K562 (cell line): ENCODE data around the gene CSMD2. TPM values are rescaled to one million over a fixed set of nuclear protein-coding genes. Genes with fewer than 3 reads are reported as not detected.
A peak's percentile ranks its signal among the peaks of the same experiment; 100 is the strongest.

ENCODE experiments used
- ATF1 ChIP-seq, 2 experiments: fragments of 450-650 bp in 1 of 2; IDR thresholded peaks; 2 replicates each; pipeline ENCODE4 v1.6.1; 2016; ENCODE audit warnings: missing compliant biosample characterization in 1 of 2, missing genetic modification characterization in 1 of 2
- HMG20B ChIP-seq: fragments of 250-450 bp; sonication (Bioruptor Pico); IDR thresholded peaks from 2 replicates; pipeline ENCODE4 v1.5.0; 2021; ENCODE audit warnings: mild to moderate bottlenecking
- L3MBTL2 ChIP-seq: fragments of 450-650 bp; IDR thresholded peaks from 2 replicates; pipeline ENCODE4 v1.6.1; 2016; ENCODE audit warnings: mild to moderate bottlenecking, moderate library complexity
- MEF2A ChIP-seq: IDR thresholded peaks from 2 replicates; pipeline ENCODE4 v1.6.1; 2011; ENCODE audit warnings: low read depth, mild to moderate bottlenecking, low read length, moderate library complexity; ENCODE audit not compliant: control insufficient read depth
- MTA3 ChIP-seq: fragments of 450-650 bp; formaldehyde crosslinking; IDR thresholded peaks from 2 replicates; pipeline ENCODE4 v1.6.1; 2017; ENCODE audit warnings: mild to moderate bottlenecking, borderline replicate concordance
- MYBL2 ChIP-seq, 2 experiments: fragments of 450-650 bp in 1 of 2; sonication (generic) in 1 of 2; formaldehyde crosslinking in 1 of 2; IDR thresholded peaks; 2 replicates each; pipeline versions ENCODE4 v1.6.1 to v1.8.1; 2017 to 2022; ENCODE audit warnings: borderline replicate concordance in 1 of 2, inconsistent platforms in 1 of 2, low read depth in 1 of 2, mild to moderate bottlenecking in 1 of 2, missing genetic modification reagents in 1 of 2, moderate library complexity in 1 of 2
- NCOA2 ChIP-seq, 2 experiments: fragments of 450-650 bp; IDR thresholded peaks; 2 replicates each; pipeline ENCODE4 v1.6.1; 2018; ENCODE audit warnings: mild to moderate bottlenecking in 2 of 2, moderate library complexity in 1 of 2; ENCODE audit not compliant: partially characterized antibody in 2 of 2
- PHF20 ChIP-seq: fragments of 450-650 bp; IDR thresholded peaks from 2 replicates; pipeline ENCODE4 v1.6.1; 2018; ENCODE audit not compliant: partially characterized antibody
- POLR2AphosphoS5 ChIP-seq: IDR thresholded peaks from 2 replicates; pipeline ENCODE4 v1.6.1; 2011; ENCODE audit warnings: mild to moderate bottlenecking, low read depth, low read length, moderate library complexity; ENCODE audit not compliant: control insufficient read depth, insufficient read depth
- POLR2G ChIP-seq: fragments of 200-400 bp; formaldehyde crosslinking; IDR thresholded peaks from 2 replicates; pipeline ENCODE4 v1.6.1; 2017; ENCODE audit warnings: low read depth, mild to moderate bottlenecking, antibody characterized with exemption, low read length, moderate library complexity
- SIX5 ChIP-seq, 2 experiments: IDR thresholded peaks; 2 replicates each; pipeline ENCODE4 v1.6.1; 2011; ENCODE audit warnings: low read length in 2 of 2, borderline replicate concordance in 1 of 2, low read depth in 1 of 2, mild to moderate bottlenecking in 1 of 2, moderate library complexity in 1 of 2; ENCODE audit not compliant: insufficient read depth in 1 of 2
- SMARCC2 ChIP-seq: fragments of 450-650 bp; IDR thresholded peaks from 2 replicates; pipeline ENCODE4 v1.6.1; 2017; ENCODE audit warnings: antibody characterized with exemption, moderate library complexity, mild to moderate bottlenecking, low read depth
- SMARCE1 ChIP-seq: fragments of 450-650 bp; IDR thresholded peaks from 2 replicates; pipeline ENCODE4 v1.7.1; 2016; ENCODE audit warnings: mild to moderate bottlenecking
- SRF ChIP-seq, 2 experiments: fragments of 250-450, 450-650 bp in 1 of 2; sonication (Bioruptor Pico) in 1 of 2; sonication (generic) in 1 of 2; formaldehyde crosslinking; IDR thresholded peaks; 2 replicates each; pipeline versions ENCODE4 v1.5.0 to v1.5.1; 2020 to 2022; ENCODE audit warnings: mild to moderate bottlenecking in 1 of 2, missing genetic modification reagents in 1 of 2
- STAT5B ChIP-seq: fragments of 250-450 bp; sonication (Bioruptor Pico); IDR thresholded peaks from 2 replicates; pipeline ENCODE4 v1.8.0; 2021; ENCODE audit warnings: mild to moderate bottlenecking, inconsistent platforms
- THAP12 ChIP-seq: fragments of 250-450 bp; sonication (Bioruptor Pico); IDR thresholded peaks from 2 replicates; pipeline ENCODE4 v1.9.0; 2021; ENCODE audit warnings: mild to moderate bottlenecking, inconsistent platforms
- ZEB2 ChIP-seq: fragments of 450-650 bp; IDR thresholded peaks from 2 replicates; pipeline ENCODE4 v1.6.1; 2016
- ZNF398 ChIP-seq: fragments of 250-450 bp; sonication (Bioruptor Pico); IDR thresholded peaks from 2 replicates; pipeline ENCODE4 v1.8.0; 2021; ENCODE audit warnings: moderate library complexity, mild to moderate bottlenecking, inconsistent platforms
- ZNF431 ChIP-seq: sonication (generic); formaldehyde crosslinking; IDR thresholded peaks from 2 replicates; pipeline ENCODE4 v1.8.0; 2022; ENCODE audit warnings: mild to moderate bottlenecking, missing genetic modification reagents
- ZNF766 ChIP-seq: fragments of 200-800 bp; sonication (Bioruptor generic); conservative IDR thresholded peaks from 2 replicates; pipeline ENCODE4 v1.6.1; 2016; ENCODE audit warnings: missing genetic modification characterization, missing compliant biosample characterization
- polyA plus RNA-seq, 8 experiments: library from polyadenylated mRNA; depleted of rRNA in 4 of 8; stranded (reverse) in 5 of 8; unstranded in 3 of 8; fragments of >200 nt; fragmentation: Nextera tagmentation in 2 of 8; fragmentation: Illumina TruSeq in 1 of 8; extraction: Ambion mirVana in 2 of 8; extraction: Trizol in 1 of 8; gene quantifications; 2 replicates each; pipeline versions ENCODE4 v1.2.1 to v1.2.3, GENCODE V29; 2011 to 2014; ENCODE audit warnings: inconsistent platforms in 1 of 8, missing spikeins in 1 of 8
- total RNA-seq, 7 experiments: library from RNA; depleted of rRNA in 6 of 7; stranded (reverse); fragments of >200 nt in 6 of 7; fragmentation: Illumina TruSeq in 2 of 7; extraction: Trizol in 2 of 7; gene quantifications; 2 replicates each; pipeline versions ENCODE4 v1.2.1 to v1.2.3, GENCODE V29; 2011 to 2021; ENCODE audit warnings: low replicate concordance in 1 of 7
- TF ChIP-seq, protein P1 (sequence below), 2 experiments: fragments of 450-650 bp in 1 of 2; sonication (generic) in 1 of 2; formaldehyde crosslinking; conservative IDR thresholded peaks; 2 replicates each; pipeline versions ENCODE4 v1.4.0 to v1.8.1; 2020 to 2022; ENCODE audit warnings: mild to moderate bottlenecking in 1 of 2, missing genetic modification reagents in 1 of 2

CSMD2 gene
- total and polyA plus RNA-seq, 9 of the 15 experiments (the other 6 are each of a cell fraction or from before 2014, with no cell fraction given) = not detected

DNA sequence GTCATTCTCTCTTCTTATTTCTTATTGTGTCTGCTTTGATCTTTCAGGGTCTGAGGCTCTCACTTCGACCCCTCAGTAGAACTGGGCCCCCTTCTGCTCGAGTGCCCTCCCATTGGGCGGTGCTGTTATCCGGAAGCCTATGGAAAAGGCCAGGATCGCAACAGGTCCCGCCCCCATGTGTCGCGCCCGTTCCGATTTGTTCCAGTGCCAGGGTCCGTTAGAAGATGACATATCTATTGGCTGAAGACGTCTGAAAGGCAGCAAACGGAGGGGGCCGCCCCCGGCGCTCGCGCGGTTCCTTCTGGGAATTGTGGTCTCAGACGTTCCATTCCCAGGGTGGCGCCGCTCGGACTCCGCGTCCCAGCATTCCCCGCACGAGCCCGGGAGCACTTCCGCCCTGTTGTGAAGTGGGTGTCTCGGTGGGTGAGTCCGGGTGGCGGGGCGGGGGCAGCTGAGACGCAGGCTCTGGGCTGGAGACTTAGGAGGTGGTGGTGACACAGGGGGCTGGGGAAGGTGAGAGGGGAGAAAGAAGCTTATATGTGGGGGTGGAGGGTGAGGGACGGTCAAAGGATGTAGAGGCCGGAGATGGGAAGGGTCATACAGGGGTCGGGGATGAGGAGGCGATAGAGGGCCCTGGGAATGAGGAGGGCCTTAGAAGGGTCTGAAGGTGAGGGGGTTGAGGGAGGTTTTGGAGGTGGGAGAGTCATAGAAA lies 692.6 kb downstream of the CSMD2 start, which contains the start of gene ZSCAN20 (continued):
- TF ChIP-seq THAP12 (CRISPR knock-in tag) = 0 out of 2 replicates have a peak, but pooled peaks have one; percentile 24
- TF ChIP-seq ZEB2 = peak; percentile 30; the same call in 1 of the 2 replicates
- TF ChIP-seq ZNF766 (CRISPR knock-in tag) = no peak
- TF ChIP-seq NCOA2 (IDR thresholded peaks at IDR 0.05; ENCODE audit: partially characterized antibody in 2 of 2) = no peak
- no peak for TF ChIP-seq STAT5B
- TF ChIP-seq SMARCC2 = no peak
- TF ChIP-seq L3MBTL2 = 0 out of 2 replicates have a peak, but pooled peaks have one; percentile 25
- peak; percentile 54; the same call in 1 of the 2 replicates for TF ChIP-seq SMARCE1
- no peak for TF ChIP-seq MEF2A
- peak in 1 of 2 experiments; percentile 55; a peak in 1 of 4 replicates for TF ChIP-seq SRF (CRISPR knock-in tag; IDR thresholded peaks at IDR 0.05)
- TF ChIP-seq ZNF431 (CRISPR knock-in tag) = no peak
- TF ChIP-seq HMG20B = no peak
- peak; percentile 93 for TF ChIP-seq PHF20
- TF ChIP-seq MYBL2 (IDR thresholded peaks at IDR 0.05; ENCODE audit: low read depth) = peak; percentile 53; the same call in 1 of the 2 replicates
- no peak for TF ChIP-seq MYBL2 (CRISPR knock-in tag; IDR thresholded peaks at IDR 0.05; ENCODE audit: borderline replicate concordance)
- peak; percentile 87 for TF ChIP-seq POLR2G
- TF ChIP-seq ZNF398 (CRISPR knock-in tag) = no peak
- TF ChIP-seq SIX5 (IDR thresholded peaks at IDR 0.05; ENCODE audit: borderline replicate concordance in 1 of 2, insufficient read depth in 1 of 2, low read depth in 1 of 2, low read length in 2 of 2) = peak; percentile 55 to 65; a peak in 3 of 4 replicates
- peak; percentile 31; the same call in 1 of the 2 replicates for TF ChIP-seq MTA3
- no peak for TF ChIP-seq ATF1 (CRISPR knock-in tag; IDR thresholded peaks at IDR 0.05)
- peak; percentile 82 for TF ChIP-seq ATF1 (tag; IDR thresholded peaks at IDR 0.05)
- TF ChIP-seq, protein P1, sequence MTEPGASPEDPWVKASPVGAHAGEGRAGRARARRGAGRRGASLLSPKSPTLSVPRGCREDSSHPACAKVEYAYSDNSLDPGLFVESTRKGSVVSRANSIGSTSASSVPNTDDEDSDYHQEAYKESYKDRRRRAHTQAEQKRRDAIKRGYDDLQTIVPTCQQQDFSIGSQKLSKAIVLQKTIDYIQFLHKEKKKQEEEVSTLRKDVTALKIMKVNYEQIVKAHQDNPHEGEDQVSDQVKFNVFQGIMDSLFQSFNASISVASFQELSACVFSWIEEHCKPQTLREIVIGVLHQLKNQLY (CRISPR knock-in tag; conservative IDR thresholded peaks at IDR 0.05) = no peak
- 0 out of 2 replicates have a peak, but pooled peaks have one; percentile 36 for TF ChIP-seq POLR2AphosphoS5
